Activated T-helper 2 cell treated with anti-CD3 and anti-CD28 coated beads, Interferon-gamma antibody, Interleukin-2, Interleukin-4, amounts not matched to agents 10 μg/mL and 5 μg/mL and 100 μg/mL, durations not matched to agents 14 hours and 24 hours and 36 hours (primary cell): ENCODE results near the gene PTPRD. TPM values are rescaled to one million over a fixed set of nuclear protein-coding genes. Genes with fewer than 3 reads are reported as not detected.

Experiments used
- DNase-seq: peaks from one replicate; pipeline ENCODE4 v3.0.0; 2021; ENCODE audit warnings: low spot score
- H3K27ac Mint-ChIP-seq: one replicate; pipeline ENCODE4 v1.8.0; 2021; ENCODE audit warnings: mixed read lengths
- H3K27me3 Mint-ChIP-seq: one replicate; pipeline ENCODE4 v1.8.0; 2021; ENCODE audit warnings: low read depth, mixed read lengths
- H3K36me3 Mint-ChIP-seq: one replicate; pipeline ENCODE4 v1.8.0; 2021; ENCODE audit warnings: low read depth, mixed read lengths
- H3K4me1 Mint-ChIP-seq: one replicate; pipeline ENCODE4 v1.8.0; 2021; ENCODE audit warnings: low read depth, mixed read lengths
- H3K4me3 Mint-ChIP-seq: one replicate; pipeline ENCODE4 v1.8.0; 2021; ENCODE audit warnings: low read depth, mild to moderate bottlenecking, moderate library complexity, mixed read lengths
- H3K9me3 Mint-ChIP-seq: one replicate; pipeline ENCODE4 v1.8.0; 2021; ENCODE audit warnings: mixed read lengths
- intact Hi-C: fragments of 100-400 bp; cut with micrococcal nuclease; formaldehyde crosslinking; loops from one replicate; pipeline ENCODE4 v1.15.1; 2023
- total RNA-seq: library from RNA; stranded (reverse); gene quantifications from 2 replicates; pipeline ENCODE4 v1.2.3, GENCODE V29; 2022

PTPRD gene
- total RNA-seq, 1 donor from 2014 or later: 1.5 TPM

- no peak overlapping the region for H3K27ac Mint-ChIP-seq
- H3K36me3 Mint-ChIP-seq: no peaks in the 10 kb centered on the region
- no peaks in the 10 kb centered on the region for H3K27me3 Mint-ChIP-seq
- no peaks in the 10 kb centered on the region for H3K9me3 Mint-ChIP-seq
- intact Hi-C loops: no loop called here
- H3K4me1 Mint-ChIP-seq: no peaks in the 10 kb centered on the region
- DNase-seq: no peak
- H3K4me3 Mint-ChIP-seq: no peak overlapping the region
Observed at GRCh38 chr9:8889100-8889499, 1723.7 kb downstream of the PTPRD start.

GRCh38 chr9:8888591-8888990 is 1724.2 kb downstream of the PTPRD start:
- H3K36me3 Mint-ChIP-seq: no peaks in the 10 kb centered on the region
- DNase-seq: no peak
- H3K4me1 Mint-ChIP-seq: no peaks in the 10 kb centered on the region
- intact Hi-C loops: no loop called here
- H3K4me3 Mint-ChIP-seq: no peak overlapping the region
- H3K9me3 Mint-ChIP-seq: no peaks in the 10 kb centered on the region
- no peaks in the 10 kb centered on the region for H3K27me3 Mint-ChIP-seq
- H3K27ac Mint-ChIP-seq: no peak overlapping the region

GRCh38 chr9:8887369-8887768 is 1725.4 kb downstream of the PTPRD start:
- Mint-ChIP-seq H3K4me3 (no peak overlapping the region), H3K27ac (no peak overlapping the region), H3K27me3 (no peaks in the 10 kb centered on the region), H3K4me1 (no peaks in the 10 kb centered on the region), H3K9me3 (no peaks in the 10 kb centered on the region), H3K36me3 (no peaks in the 10 kb centered on the region)
- intact Hi-C loops: no loop called here
- DNase-seq: no peak

GRCh38 chr9:8883321-8883720 is 1729.5 kb downstream of the PTPRD start:
- DNase-seq: no peak
- no peaks in the 10 kb centered on the region for H3K9me3 Mint-ChIP-seq
- intact Hi-C loops: no loop called here
- H3K36me3 Mint-ChIP-seq: no peaks in the 10 kb centered on the region
- H3K4me3 Mint-ChIP-seq: no peak overlapping the region
- H3K4me1 Mint-ChIP-seq: no peaks in the 10 kb centered on the region
- no peaks in the 10 kb centered on the region for H3K27me3 Mint-ChIP-seq
- H3K27ac Mint-ChIP-seq: no peak overlapping the region

- Mint-ChIP-seq H3K27ac (no peak overlapping the region), H3K4me3 (no peak overlapping the region), H3K36me3 (no peaks in the 10 kb centered on the region), H3K9me3 (no peaks in the 10 kb centered on the region), H3K4me1 (no peaks in the 10 kb centered on the region), H3K27me3 (no peaks in the 10 kb centered on the region)
- intact Hi-C loops: no loop called here
- DNase-seq: no peak
Observed at GRCh38 chr9:8880060-8880459, 1732.7 kb downstream of the PTPRD start.

GRCh38 chr9:8879284-8879683 is 1733.5 kb downstream of the PTPRD start:
- no peaks in the 10 kb centered on the region for H3K9me3 Mint-ChIP-seq
- intact Hi-C loops: no loop called here
- no peak overlapping the region for H3K4me3 Mint-ChIP-seq
- no peak for DNase-seq
- no peaks in the 10 kb centered on the region for H3K4me1 Mint-ChIP-seq
- H3K27ac Mint-ChIP-seq: no peak overlapping the region
- no peaks in the 10 kb centered on the region for H3K27me3 Mint-ChIP-seq
- H3K36me3 Mint-ChIP-seq: no peaks in the 10 kb centered on the region

GRCh38 chr9:8877753-8878494 is 1734.9 kb downstream of the PTPRD start:
- no peaks in the 10 kb centered on the region for H3K4me1 Mint-ChIP-seq
- intact Hi-C loops: no loop called here
- H3K27me3 Mint-ChIP-seq: no peaks in the 10 kb centered on the region
- H3K27ac Mint-ChIP-seq: no peak overlapping the region
- no peak overlapping the region for H3K4me3 Mint-ChIP-seq
- no peaks in the 10 kb centered on the region for H3K9me3 Mint-ChIP-seq
- no peak for DNase-seq
- H3K36me3 Mint-ChIP-seq: no peaks in the 10 kb centered on the region

GRCh38 chr9:8876303-8876702 is 1736.5 kb downstream of the PTPRD start:
- no peak overlapping the region for H3K4me3 Mint-ChIP-seq
- no peak for DNase-seq
- H3K27me3 Mint-ChIP-seq: no peaks in the 10 kb centered on the region
- H3K9me3 Mint-ChIP-seq: no peaks in the 10 kb centered on the region
- no peaks in the 10 kb centered on the region for H3K4me1 Mint-ChIP-seq
- no peaks in the 10 kb centered on the region for H3K36me3 Mint-ChIP-seq
- no peak overlapping the region for H3K27ac Mint-ChIP-seq
- intact Hi-C loops: no loop called here

- Mint-ChIP-seq H3K27me3 (no peaks in the 10 kb centered on the region), H3K9me3 (no peaks in the 10 kb centered on the region), H3K4me1 (no peaks in the 10 kb centered on the region), H3K36me3 (no peaks in the 10 kb centered on the region), H3K27ac (no peak overlapping the region), H3K4me3 (no peak overlapping the region)
- intact Hi-C loops: no loop called here
- no peak for DNase-seq
Observed at GRCh38 chr9:8874482-8874881, 1738.3 kb downstream of the PTPRD start.

- DNase-seq: no peak
Observed at GRCh38 chr9:8872802-8873201, 1740.0 kb downstream of the PTPRD start.

GRCh38 chr9:8871796-8872445 is 1740.9 kb downstream of the PTPRD start:
- no peak for DNase-seq
- Mint-ChIP-seq H3K27ac (no peak overlapping the region), H3K4me3 (no peak overlapping the region), H3K9me3 (no peaks in the 10 kb centered on the region), H3K4me1 (no peaks in the 10 kb centered on the region), H3K27me3 (no peaks in the 10 kb centered on the region), H3K36me3 (no peaks in the 10 kb centered on the region)
- intact Hi-C loops: no loop called here

More at GRCh38 chr9:8872802-8873201, 1740.0 kb downstream of the PTPRD start:
- intact Hi-C loops: no loop called here
- Mint-ChIP-seq H3K27ac (no peak overlapping the region), H3K4me3 (no peak overlapping the region), H3K36me3 (no peaks in the 10 kb centered on the region), H3K9me3 (no peaks in the 10 kb centered on the region), H3K4me1 (no peaks in the 10 kb centered on the region), H3K27me3 (no peaks in the 10 kb centered on the region)

- Mint-ChIP-seq H3K27ac (no peak overlapping the region), H3K36me3 (no peaks in the 10 kb centered on the region), H3K27me3 (peaks cover 3% of the 10 kb centered on the region), H3K4me1 (no peaks in the 10 kb centered on the region), H3K4me3 (no peak overlapping the region), H3K9me3 (no peaks in the 10 kb centered on the region)
- no peak for DNase-seq
- intact Hi-C loops: no loop called here
Observed at GRCh38 chr9:8871396-8871795, 1741.4 kb downstream of the PTPRD start.

- Mint-ChIP-seq H3K27ac (no peak overlapping the region), H3K4me1 (no peaks in the 10 kb centered on the region), H3K36me3 (no peaks in the 10 kb centered on the region), H3K9me3 (no peaks in the 10 kb centered on the region), H3K4me3 (no peak overlapping the region), H3K27me3 (peaks cover 3% of the 10 kb centered on the region)
- DNase-seq: no peak
- intact Hi-C loops: no loop called here
Observed at GRCh38 chr9:8869812-8870211, 1743.0 kb downstream of the PTPRD start.
